ENCODE results near the gene PLCB3.

GRCh38 chr11:64235437-64236161 lies 15.7 kb upstream of the PLCB3 start:
- TF ChIP-seq CTCF (conservative IDR thresholded peaks at IDR 0.05; ENCODE audit: low read depth, low read length) (no peak), EZH2 (IDR thresholded peaks at IDR 0.05; ENCODE audit: low read length, unreplicated experiment) (no peak), EZH2phosphoT487 (IDR thresholded peaks at IDR 0.05; ENCODE audit: borderline replicate concordance, low read length) (no peak)
